Effector memory CD4-positive, alpha-beta T cell (primary cell): ENCODE measurements around the gene TRPC6.

ENCODE experiments used
- DNase-seq, 3 donors: peaks; one replicate each; pipeline ENCODE4 v3.0.0-alpha.2; 2020
- H3K27ac ChIP-seq: 2 replicates; pipeline ENCODE4 v1.7.0; 2013; ENCODE audit warnings: mild to moderate bottlenecking, low read length, moderate library complexity; ENCODE audit not compliant: insufficient read depth, poor library complexity, severe bottlenecking
- H3K27me3 ChIP-seq: replicated peaks from 2 replicates; pipeline ENCODE4 v1.7.0; 2013; ENCODE audit warnings: mild to moderate bottlenecking, low read length; ENCODE audit not compliant: insufficient read depth, control insufficient read depth, poor library complexity, severe bottlenecking
- H3K36me3 ChIP-seq: 2 replicates; pipeline ENCODE4 v1.7.0; 2013; ENCODE audit warnings: mild to moderate bottlenecking, low read length, moderate library complexity; ENCODE audit not compliant: control insufficient read depth, insufficient read depth
- H3K4me1 ChIP-seq: 2 replicates; pipeline ENCODE4 v1.7.0; 2013; ENCODE audit warnings: low read length, mild to moderate bottlenecking; ENCODE audit not compliant: control insufficient read depth, insufficient read depth, poor library complexity, severe bottlenecking
- H3K4me3 ChIP-seq: 2 replicates; pipeline ENCODE4 v1.7.0; 2013; ENCODE audit warnings: low read length, low read depth, mild to moderate bottlenecking; ENCODE audit not compliant: insufficient read depth, poor library complexity, severe bottlenecking
- H3K9me3 ChIP-seq: 2 replicates; pipeline ENCODE4 v1.7.0; 2013; ENCODE audit warnings: mild to moderate bottlenecking, low read length, moderate library complexity; ENCODE audit not compliant: control insufficient read depth
- total RNA-seq, 3 donors: gene quantifications; one replicate each; lab custom pipeline; 2026; lab: John Stamatoyannopoulos, UW

The TRPC6 gene
- 0 to 0.39 (median 0) reads per million in 3 donors for total RNA-seq

GRCh38 chr11:101583251-101584128, at the start of gene TRPC6:
Gene TRPC6 (minus strand): TSS chr11:101584007. CDS start chr11:101583503, 504 bp downstream.
- Histone ChIP-seq H3K9me3 (no peaks in the 10 kb centered on the region), H3K36me3 (no peaks in the 10 kb centered on the region), H3K4me3 (no peak within 1 kb of the TSS), H3K27ac (no peak within 1 kb of the TSS), H3K4me1 (no peaks in the 10 kb centered on the region), H3K27me3 (no peaks in the 10 kb centered on the region)
- no peak for DNase-seq

- Histone ChIP-seq H3K4me3 (no peak overlapping the region), H3K27me3 (no peaks in the 10 kb centered on the region), H3K36me3 (no peaks in the 10 kb centered on the region), H3K27ac (no peak overlapping the region), H3K4me1 (no peaks in the 10 kb centered on the region), H3K9me3 (no peaks in the 10 kb centered on the region)
- DNase-seq = no peak
Measured at GRCh38 chr11:101620026-101620425, 36.2 kb upstream of the TRPC6 start.

- Histone ChIP-seq H3K27me3 (no peaks in the 10 kb centered on the region), H3K27ac (no peak overlapping the region), H3K9me3 (no peaks in the 10 kb centered on the region), H3K4me3 (no peak overlapping the region), H3K4me1 (no peaks in the 10 kb centered on the region), H3K36me3 (no peaks in the 10 kb centered on the region)
- no peak for DNase-seq
Measured at GRCh38 chr11:101618709-101619108, 34.9 kb upstream of the TRPC6 start.

- H3K9me3 ChIP-seq = no peaks in the 10 kb centered on the region
- no peak overlapping the region for H3K27ac ChIP-seq
- no peaks in the 10 kb centered on the region for H3K36me3 ChIP-seq
- no peak overlapping the region for H3K4me3 ChIP-seq
- H3K4me1 ChIP-seq = no peaks in the 10 kb centered on the region
- no peak for DNase-seq
- H3K27me3 ChIP-seq = no peaks in the 10 kb centered on the region
Measured at GRCh38 chr11:101617735-101618332, 34.0 kb upstream of the TRPC6 start.

GRCh38 chr11:101612481-101612880, 28.7 kb upstream of the TRPC6 start:
- Histone ChIP-seq H3K36me3 (no peaks in the 10 kb centered on the region), H3K4me3 (no peak overlapping the region), H3K4me1 (no peaks in the 10 kb centered on the region), H3K27ac (no peak overlapping the region), H3K27me3 (no peaks in the 10 kb centered on the region), H3K9me3 (no peaks in the 10 kb centered on the region)
- no peak for DNase-seq

- no peak overlapping the region for H3K4me3 ChIP-seq
- H3K27me3 ChIP-seq = no peaks in the 10 kb centered on the region
- no peaks in the 10 kb centered on the region for H3K36me3 ChIP-seq
- no peak overlapping the region for H3K27ac ChIP-seq
- H3K4me1 ChIP-seq = no peaks in the 10 kb centered on the region
- no peaks in the 10 kb centered on the region for H3K9me3 ChIP-seq
- no peak for DNase-seq
Measured at GRCh38 chr11:101600924-101601323, 17.1 kb upstream of the TRPC6 start.

- no peak overlapping the region for H3K27ac ChIP-seq
Measured at GRCh38 chr11:101586965-101587364, 3.2 kb upstream of the TRPC6 start.

GRCh38 chr11:101584655-101585054, 848 bp upstream of the TRPC6 start:
- Histone ChIP-seq H3K27me3 (no peaks in the 10 kb centered on the region), H3K4me3 (no peak overlapping the region)

More at GRCh38 chr11:101586965-101587364, 3.2 kb upstream of the TRPC6 start:
- Histone ChIP-seq H3K36me3 (no peaks in the 10 kb centered on the region), H3K27me3 (no peaks in the 10 kb centered on the region), H3K9me3 (no peaks in the 10 kb centered on the region), H3K4me1 (no peaks in the 10 kb centered on the region), H3K4me3 (no peak overlapping the region)
- no peak for DNase-seq

GRCh38 chr11:101584129-101584515, 315 bp upstream of the TRPC6 start:
- Histone ChIP-seq H3K9me3 (no peaks in the 10 kb centered on the region), H3K36me3 (no peaks in the 10 kb centered on the region), H3K27me3 (no peaks in the 10 kb centered on the region), H3K27ac (no peak overlapping the region), H3K4me3 (no peak overlapping the region), H3K4me1 (no peaks in the 10 kb centered on the region)
- no peak for DNase-seq

More at GRCh38 chr11:101584655-101585054, 848 bp upstream of the TRPC6 start:
- Histone ChIP-seq H3K27ac (no peak overlapping the region), H3K36me3 (no peaks in the 10 kb centered on the region), H3K9me3 (no peaks in the 10 kb centered on the region), H3K4me1 (no peaks in the 10 kb centered on the region)
- no peak for DNase-seq

GRCh38 chr11:101582989-101583250, 887 bp downstream of the TRPC6 start:
- Histone ChIP-seq H3K4me3 (no peak overlapping the region), H3K27ac (no peak overlapping the region), H3K36me3 (no peaks in the 10 kb centered on the region), H3K4me1 (no peaks in the 10 kb centered on the region), H3K27me3 (no peaks in the 10 kb centered on the region), H3K9me3 (no peaks in the 10 kb centered on the region)
- no peak for DNase-seq
